NCI-H1436 treated with DMSO at 0.1 percent for 48 hours (cell line): ENCODE data around the gene CALHM6.
"Not testable (repeated sequence)": the region's sequence is repeated elsewhere in the genome, so short reads cannot be mapped to it uniquely, and the experiment has no call there.

Experiments used
- DNase-seq: peaks from one replicate; lab custom pipeline; 2025; lab: John Stamatoyannopoulos, UW

The CALHM6 gene

GRCh38 chr6:116482780-116483179 lies 21.6 kb downstream of the CALHM6 start:
- no peak for DNase-seq

GRCh38 chr6:116483616-116484015 lies 22.4 kb downstream of the CALHM6 start:
- DNase-seq, result no peak

GRCh38 chr6:116485559-116486184 lies 24.5 kb downstream of the CALHM6 start:
- no peak for DNase-seq

GRCh38 chr6:116491610-116492330 lies 30.6 kb downstream of the CALHM6 start:
- no peak for DNase-seq

GRCh38 chr6:116492331-116493067 lies 31.3 kb downstream of the CALHM6 start:
- DNase-seq, result no peak

GRCh38 chr6:116495161-116495560 lies 34.0 kb downstream of the CALHM6 start:
- DNase-seq, result not testable (repeated sequence)

- DNase-seq, result no peak
Observed at GRCh38 chr6:116497113-116497676, 36.0 kb downstream of the CALHM6 start.

GRCh38 chr6:116500969-116501433 lies 39.8 kb downstream of the CALHM6 start:
- DNase-seq, result no peak

- DNase-seq, result no peak
Observed at GRCh38 chr6:116507324-116507723, 46.1 kb downstream of the CALHM6 start.

GRCh38 chr6:116508527-116508926 lies 47.4 kb downstream of the CALHM6 start:
- no peak for DNase-seq

- no peak for DNase-seq
Observed at GRCh38 chr6:116511424-116512110, 50.4 kb downstream of the CALHM6 start, which contains the start of gene CALHM5. Gene CALHM5, plus strand, starts transcription at chr6:116511639. Its CDS starts 58 bp downstream, at chr6:116511697.

- no peak for DNase-seq
Observed at GRCh38 chr6:116512111-116512559, 51.0 kb downstream of the CALHM6 start.

GRCh38 chr6:116512734-116513133 lies 51.6 kb downstream of the CALHM6 start:
- no peak for DNase-seq
